ENCODE measurements around the gene IL23A.

Gene IL23A

DNA sequence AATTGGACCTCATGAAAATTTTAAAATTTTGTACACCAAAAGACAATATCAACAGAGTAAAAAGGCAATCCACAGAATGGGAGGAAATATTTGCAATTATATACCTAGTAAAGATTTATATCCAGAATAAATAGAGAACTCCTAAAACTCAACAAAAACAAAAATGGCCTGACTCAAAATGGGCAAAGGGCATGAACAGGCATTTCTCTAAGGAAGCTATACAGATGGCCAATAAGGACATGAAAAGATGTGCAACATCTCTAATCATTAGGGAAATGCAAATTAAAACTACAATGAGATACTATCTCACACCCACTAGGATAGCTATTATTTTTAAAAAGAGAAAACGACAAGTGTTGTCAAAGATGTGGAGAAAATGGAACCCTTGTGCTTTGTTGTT, 34.8 kb downstream of the IL23A start:
- TF ChIP-seq, protein P1, sequence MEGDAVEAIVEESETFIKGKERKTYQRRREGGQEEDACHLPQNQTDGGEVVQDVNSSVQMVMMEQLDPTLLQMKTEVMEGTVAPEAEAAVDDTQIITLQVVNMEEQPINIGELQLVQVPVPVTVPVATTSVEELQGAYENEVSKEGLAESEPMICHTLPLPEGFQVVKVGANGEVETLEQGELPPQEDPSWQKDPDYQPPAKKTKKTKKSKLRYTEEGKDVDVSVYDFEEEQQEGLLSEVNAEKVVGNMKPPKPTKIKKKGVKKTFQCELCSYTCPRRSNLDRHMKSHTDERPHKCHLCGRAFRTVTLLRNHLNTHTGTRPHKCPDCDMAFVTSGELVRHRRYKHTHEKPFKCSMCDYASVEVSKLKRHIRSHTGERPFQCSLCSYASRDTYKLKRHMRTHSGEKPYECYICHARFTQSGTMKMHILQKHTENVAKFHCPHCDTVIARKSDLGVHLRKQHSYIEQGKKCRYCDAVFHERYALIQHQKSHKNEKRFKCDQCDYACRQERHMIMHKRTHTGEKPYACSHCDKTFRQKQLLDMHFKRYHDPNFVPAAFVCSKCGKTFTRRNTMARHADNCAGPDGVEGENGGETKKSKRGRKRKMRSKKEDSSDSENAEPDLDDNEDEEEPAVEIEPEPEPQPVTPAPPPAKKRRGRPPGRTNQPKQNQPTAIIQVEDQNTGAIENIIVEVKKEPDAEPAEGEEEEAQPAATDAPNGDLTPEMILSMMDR (IDR thresholded peaks at IDR 0.05; ENCODE audit: control extremely low read depth, extremely low read depth, low read depth, missing control alignments) = no peak
- ChIA-PET CTCF (interaction anchor here (1.0 kb wide), 1 partner anchor 10 kb away, joined by 3 read pairs; no protein-coding TSS in a partner anchor), POLR2A (interaction anchor here (0.6 kb wide), 1 partner anchor 65 kb away, joined by 3 read pairs; no protein-coding TSS in a partner anchor)
- no peak for DNase-seq (ENCODE audit: extremely low spot score)

DNA sequence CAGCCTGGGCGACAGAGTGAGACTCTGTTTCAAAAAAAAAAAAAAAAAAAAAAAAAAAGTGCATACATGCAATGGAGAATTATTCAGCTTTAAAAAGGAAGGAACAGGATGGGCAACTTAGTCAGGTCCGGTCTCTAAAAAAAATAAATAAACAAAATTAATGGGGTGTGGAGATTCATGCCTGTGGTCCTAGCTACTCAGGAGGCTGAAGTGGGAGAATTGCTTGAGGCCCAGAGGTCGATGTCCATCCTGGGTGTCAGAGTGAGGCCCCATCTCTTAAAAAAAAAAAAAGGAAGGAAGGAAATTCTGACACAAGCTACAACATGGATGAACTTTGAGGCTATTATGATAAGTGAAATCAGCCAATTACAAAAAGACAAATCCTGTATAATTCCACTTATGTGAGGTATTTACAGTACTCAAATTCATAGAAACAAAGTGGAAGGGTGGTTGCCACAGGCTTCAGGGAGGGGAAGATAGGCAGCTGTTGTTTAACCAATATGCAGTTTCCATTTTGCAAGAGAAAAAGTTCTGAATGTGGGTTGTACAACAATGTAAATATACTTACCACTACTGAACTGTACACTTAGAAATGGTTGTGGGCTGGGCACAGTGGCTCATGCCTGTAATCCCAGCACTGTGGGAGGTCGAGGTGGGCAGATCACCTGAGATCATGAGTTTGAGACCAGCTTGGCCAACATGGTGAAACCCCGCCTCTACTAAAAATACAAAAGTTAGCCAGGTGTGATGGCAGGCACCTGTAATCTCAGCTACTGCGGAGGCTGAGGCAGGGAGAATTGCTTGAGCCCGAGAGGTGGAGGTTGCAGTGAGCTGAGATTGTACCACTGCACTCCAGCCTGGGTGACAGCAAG, 36.3 kb downstream of the IL23A start:
- POLR2A ChIA-PET = interaction anchor here (0.6 to 1.6 kb wide), 5 partner anchors 15 to 627 kb away, joined by 4 to 10 read pairs (median 6); partner anchors contain the start of gene STAT2
- TF ChIP-seq, protein P1 (IDR thresholded peaks at IDR 0.05; ENCODE audit: control extremely low read depth, extremely low read depth, low read depth, missing control alignments) = no peak
- no peak for DNase-seq (ENCODE audit: extremely low spot score)
- CTCF ChIA-PET = interaction anchor here (0.9 to 2.5 kb wide), 4 partner anchors 11 to 89 kb away, joined by 3 to 7 read pairs (median 4); partner anchors contain the start of gene STAT2

DNA sequence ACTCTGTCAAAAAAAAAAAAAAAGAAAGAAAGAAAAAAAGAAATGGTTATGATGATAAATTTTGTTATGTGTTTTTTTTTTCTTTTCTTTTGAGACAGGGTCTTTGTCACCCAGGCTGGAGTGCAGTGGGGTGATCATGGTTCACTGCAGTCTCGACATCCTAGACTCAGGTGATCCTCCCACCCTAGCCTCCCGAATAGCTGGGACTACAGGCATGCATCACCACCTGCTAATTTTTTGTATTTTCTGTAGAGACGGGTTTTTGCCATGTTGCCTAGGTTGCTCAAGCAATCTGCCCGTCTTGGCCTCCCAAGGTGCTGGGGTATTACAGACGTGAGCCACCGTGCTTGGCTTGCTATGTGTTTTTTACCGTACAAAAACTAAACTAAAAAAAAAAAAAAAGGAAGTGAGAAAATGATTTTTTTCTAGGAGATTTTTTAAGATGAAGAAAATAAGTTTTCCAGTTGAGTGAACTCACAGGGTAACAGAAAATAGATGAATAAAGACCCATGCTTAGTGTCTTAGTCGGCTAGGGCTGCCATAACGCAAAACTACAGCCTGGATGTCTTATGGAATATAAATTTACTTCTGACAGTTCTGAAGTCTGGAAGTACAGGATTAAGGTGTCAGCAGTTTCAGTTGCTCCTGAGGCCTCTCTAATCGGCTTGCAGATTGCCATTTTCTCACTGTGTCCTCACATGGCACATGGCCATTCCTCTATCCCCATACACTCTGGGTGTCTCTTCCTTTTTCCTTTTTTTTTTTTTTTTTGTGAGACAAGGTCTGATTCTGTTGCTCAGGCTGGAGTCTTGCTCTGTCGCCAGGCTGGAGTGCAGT, 37.1 kb downstream of the IL23A start:
- ChIA-PET POLR2A (interaction anchor here (0.7 to 1.6 kb wide), 2 partner anchors 16 to 628 kb away, joined by 4 to 10 read pairs; partner anchors contain the start of gene STAT2), CTCF (interaction anchor here (0.6 to 2.5 kb wide), 10 partner anchors 8 to 186 kb away, joined by 3 to 8 read pairs (median 4); partner anchors contain the start of genes SMARCC2 and STAT2)
- DNase-seq (ENCODE audit: extremely low spot score) = peak; percentile 35
- TF ChIP-seq, protein P1 (IDR thresholded peaks at IDR 0.05; ENCODE audit: control extremely low read depth, extremely low read depth, low read depth, missing control alignments) = no peak

DNA sequence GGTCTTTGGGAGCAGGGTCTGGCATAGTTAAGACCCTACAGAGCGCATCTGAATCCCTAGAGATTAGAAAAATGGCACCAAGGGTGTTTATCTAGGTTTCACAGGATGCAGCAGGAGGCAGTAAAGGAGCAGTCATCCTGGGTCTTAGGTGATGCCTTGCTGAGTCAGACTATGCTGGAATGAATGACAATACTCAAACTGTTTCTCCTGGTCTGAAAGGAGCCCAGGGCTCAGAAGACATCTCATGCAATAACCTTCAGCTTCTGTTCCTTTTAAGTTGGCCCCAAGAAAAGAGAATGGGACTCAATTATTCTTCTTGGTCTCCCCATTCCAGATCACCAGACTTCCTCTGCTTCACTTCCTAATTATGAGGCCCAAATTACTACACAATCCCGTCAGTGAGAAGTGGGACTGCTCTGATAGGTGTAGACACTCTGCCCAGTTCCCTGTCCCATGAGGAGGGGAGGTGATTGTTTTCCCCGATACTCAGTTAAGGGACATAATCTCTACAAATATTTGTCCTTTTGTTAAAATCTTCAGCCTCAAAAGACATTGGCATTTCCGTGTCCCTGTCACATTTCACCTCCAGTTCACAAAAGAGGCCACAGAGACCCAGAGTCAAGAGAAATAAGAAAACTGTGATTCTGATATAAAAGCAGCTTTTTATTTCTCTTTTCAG, 38.8 kb downstream of the IL23A start:
- TF ChIP-seq, protein P1 (IDR thresholded peaks at IDR 0.05; ENCODE audit: control extremely low read depth, extremely low read depth, low read depth, missing control alignments) = no peak
- POLR2A ChIA-PET = no interaction called here
- CTCF ChIA-PET = interaction anchor here (1.2 to 2.4 kb wide), 6 partner anchors 10 to 188 kb away, joined by 3 to 8 read pairs (median 4); partner anchors contain the start of genes SMARCC2 and STAT2
- no peak for DNase-seq (ENCODE audit: extremely low spot score)

DNA sequence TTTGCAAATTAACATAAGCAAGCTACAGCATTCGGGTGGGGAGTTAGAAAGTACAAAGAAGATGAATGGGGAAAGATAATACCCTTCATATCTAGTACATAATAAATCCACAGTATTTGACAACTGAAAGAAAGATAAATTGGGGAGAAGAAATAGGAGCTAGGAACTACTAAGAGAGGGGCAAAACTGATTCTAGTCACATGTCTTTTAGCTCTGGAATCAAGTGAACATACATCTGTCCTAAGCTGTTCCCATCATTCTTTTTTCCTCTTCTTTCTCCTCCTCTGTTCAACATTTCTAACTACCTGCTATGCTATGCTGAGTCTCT, 39.3 kb downstream of the IL23A start:
- CTCF ChIA-PET = interaction anchor here (1.5 to 2.4 kb wide), 3 partner anchors 11 to 18 kb away, joined by 3 to 8 read pairs (median 8); partner anchors contain the start of gene STAT2
- no peak for DNase-seq (ENCODE audit: extremely low spot score)
- TF ChIP-seq, protein P1 (IDR thresholded peaks at IDR 0.05; ENCODE audit: control extremely low read depth, extremely low read depth, low read depth, missing control alignments) = no peak
- POLR2A ChIA-PET = no interaction called here

All from GM10248 (cell line).